GM18507 (cell line): Measurements from ENCODE around the gene ECE2.
"Not testable (repeated sequence)": the region's sequence is repeated elsewhere in the genome, so short reads cannot be mapped to it uniquely, and the experiment has no call there.

Experiments
- DNase-seq: peaks from one replicate; pipeline ENCODE4 v3.0.0; 2011; ENCODE audit warnings: low read depth; ENCODE audit not compliant: insufficient read length; ENCODE audit errors: extremely low spot score
- FAIRE-seq: peaks from 2 replicates; lab custom pipeline; 2011; peaks lifted over from hg19 to GRCh38; lab: Jason Lieb, UNC

The ECE2 gene

DNA sequence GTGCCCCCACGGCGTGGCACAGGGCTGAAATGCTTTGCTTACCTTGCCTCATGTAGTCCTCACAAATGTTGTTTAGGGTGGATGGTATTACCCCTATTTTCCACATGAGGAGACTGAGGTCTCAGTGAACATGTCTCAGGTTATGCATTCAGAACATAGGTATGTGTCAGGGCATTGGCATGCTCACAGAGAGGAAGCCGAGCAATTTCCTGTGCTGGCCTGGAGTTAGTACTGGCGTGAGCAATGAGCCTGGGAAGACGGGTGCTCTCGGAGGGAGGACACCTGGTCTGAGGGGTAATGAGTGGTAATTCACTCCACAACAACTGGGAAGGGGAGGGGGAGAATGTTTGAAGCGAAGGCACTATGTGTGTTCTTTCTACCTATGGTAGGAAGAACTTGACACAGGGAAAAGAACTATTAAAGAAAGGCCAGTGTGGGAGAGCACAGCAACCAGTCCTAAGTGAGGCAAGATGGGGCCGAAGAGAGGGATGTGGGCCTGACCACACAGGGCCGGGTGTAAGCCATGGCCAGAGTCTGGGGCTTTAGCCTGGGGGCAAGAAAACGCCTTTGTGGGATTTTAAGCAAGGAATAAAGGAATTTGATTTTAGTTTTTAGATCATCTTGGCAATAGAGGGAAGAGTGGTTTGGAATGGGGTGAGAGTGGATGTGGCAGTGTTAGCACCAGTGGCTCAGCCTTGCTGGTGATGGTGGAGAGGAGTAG, 56.7 kb downstream of the ECE2 start:
- no peak for FAIRE-seq
- DNase-seq, result no peak

DNA sequence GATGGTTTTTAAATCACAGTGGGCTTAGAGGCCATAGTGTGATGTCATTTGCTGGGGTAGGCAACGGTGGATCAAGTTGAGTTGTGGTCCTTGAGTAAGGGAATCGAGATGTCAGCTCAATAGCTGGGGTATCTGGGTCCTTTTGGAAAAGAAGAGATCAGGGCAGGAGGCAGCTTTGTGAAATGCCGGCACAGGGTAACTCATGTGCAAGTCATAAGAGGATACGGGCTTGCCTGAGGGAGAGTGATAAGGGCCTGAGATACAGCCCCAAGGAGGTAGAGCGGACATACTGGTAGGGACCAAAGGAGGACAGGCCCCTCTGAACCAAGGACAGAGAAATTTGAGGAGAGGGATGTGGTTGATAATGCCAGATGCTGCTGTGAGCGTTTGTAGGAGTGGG, 57.4 kb downstream of the ECE2 start:
- FAIRE-seq, result no peak
- DNase-seq, result no peak

DNA sequence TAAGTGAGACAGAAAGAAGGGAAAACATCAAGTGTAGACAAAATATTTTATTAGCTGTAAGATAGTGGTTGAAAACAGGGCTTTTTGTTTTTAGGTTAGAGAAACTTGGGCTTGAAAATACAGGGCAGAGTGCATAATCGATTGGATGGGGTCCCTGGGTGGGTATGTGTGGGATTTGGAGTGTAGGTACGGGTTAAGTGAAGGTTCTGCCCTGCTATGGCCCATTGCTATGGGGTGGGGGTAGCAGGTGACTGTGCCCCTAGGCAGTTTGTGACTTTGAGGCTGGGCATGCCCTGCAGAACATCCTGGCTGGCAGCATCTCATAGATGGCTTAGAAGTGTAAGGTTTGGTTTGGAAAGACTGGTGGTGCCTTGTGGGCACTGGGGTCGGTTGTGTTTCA, 57.9 kb downstream of the ECE2 start:
- DNase-seq (no peak), FAIRE-seq (no peak)

DNA sequence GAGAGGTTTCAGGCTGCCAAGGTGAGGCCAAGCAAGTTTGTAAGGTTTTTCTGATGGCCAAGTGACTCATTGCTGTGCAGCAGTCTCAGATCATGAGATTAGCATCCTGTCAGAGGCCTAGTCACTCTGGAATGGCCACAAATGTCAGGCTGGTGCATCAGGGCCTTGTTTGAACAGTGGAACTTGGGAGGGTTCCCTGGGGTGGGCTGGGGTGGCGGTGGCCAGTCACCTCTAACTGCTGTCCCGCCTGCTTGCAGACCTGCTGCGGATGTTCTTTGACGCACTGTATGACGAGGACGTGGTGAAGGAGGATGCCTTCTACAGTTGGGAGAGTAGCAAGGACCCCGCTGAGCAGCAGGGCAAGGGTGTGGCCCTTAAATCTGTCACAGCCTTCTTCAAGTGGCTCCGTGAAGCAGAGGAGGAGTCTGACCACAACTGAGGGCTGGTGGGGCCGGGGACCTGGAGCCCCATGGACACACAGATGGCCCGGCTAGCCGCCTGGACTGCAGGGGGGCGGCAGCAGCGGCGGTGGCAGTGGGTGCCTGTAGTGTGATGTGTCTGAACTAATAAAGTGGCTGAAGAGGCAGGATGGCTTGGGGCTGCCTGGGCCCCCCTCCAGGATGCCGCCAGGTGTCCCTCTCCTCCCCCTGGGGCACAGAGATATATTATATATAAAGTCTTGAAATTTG, 58.8 kb downstream of the ECE2 start:
- no peak for FAIRE-seq
- no peak for DNase-seq

DNA sequence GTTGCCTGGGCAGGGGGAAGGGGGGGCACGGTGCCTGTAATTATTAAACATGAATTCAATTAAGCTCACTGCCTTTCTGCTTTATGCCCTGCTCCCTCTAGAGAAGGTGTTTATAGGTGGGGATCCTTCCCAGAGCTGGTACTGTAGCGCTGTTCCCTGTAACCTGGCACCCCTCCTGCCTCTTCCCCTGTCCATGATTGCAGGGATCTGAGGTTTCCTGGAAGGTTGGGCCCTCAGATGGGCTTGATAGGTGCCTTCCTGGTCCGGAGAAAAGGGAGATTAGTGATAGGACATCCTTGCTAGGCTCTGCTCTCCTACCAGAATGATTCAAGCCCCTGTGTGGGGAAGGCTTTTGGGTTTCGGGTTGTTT, 59.5 kb downstream of the ECE2 start:
- FAIRE-seq (no peak), DNase-seq (no peak)

DNA sequence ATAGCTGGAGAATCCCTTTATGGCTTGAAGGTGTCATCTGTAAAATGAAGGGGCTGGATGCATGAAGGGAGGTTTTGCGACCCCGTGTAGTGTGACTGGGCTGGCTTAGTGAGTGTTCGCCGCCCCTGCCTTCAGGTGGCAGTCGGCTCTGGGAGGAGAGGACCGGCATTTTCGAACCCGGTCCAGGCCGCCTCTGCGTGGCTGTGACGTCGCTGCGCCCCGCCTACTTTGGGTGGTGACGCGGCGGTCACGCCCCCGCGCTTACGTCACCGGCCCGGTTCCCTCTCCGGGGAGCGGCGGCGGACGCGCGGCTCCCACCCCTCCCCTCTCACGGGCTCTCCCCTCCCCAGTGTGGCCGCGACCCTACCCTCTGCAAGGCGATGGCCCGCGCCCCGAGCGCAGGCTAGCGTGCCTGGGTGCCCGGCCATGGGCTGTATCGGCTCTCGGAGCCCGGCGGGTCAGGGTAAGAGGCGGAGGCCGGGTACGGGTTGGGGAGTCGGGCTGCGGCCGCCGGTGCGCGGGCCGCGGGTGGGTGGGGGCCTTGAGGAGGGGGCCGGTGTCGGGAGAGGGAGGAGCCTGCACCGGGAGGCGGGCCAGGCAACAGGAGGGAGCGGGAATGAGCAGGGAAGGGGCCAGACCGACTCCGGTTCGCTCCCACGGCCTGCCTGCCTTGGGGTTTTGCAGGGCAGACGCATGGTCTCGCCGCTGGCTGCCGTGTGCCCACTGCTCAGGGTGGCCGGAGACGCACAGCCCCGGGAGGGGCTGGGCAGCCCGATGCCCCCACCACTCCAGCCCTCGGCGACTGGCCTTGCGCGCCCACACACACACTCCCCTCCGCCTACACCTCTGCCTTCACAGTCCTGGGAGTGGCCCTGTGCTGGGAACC, 60.1 kb downstream of the ECE2 start:
- DNase-seq (peak; percentile 76), FAIRE-seq (peak; percentile 69)

DNA sequence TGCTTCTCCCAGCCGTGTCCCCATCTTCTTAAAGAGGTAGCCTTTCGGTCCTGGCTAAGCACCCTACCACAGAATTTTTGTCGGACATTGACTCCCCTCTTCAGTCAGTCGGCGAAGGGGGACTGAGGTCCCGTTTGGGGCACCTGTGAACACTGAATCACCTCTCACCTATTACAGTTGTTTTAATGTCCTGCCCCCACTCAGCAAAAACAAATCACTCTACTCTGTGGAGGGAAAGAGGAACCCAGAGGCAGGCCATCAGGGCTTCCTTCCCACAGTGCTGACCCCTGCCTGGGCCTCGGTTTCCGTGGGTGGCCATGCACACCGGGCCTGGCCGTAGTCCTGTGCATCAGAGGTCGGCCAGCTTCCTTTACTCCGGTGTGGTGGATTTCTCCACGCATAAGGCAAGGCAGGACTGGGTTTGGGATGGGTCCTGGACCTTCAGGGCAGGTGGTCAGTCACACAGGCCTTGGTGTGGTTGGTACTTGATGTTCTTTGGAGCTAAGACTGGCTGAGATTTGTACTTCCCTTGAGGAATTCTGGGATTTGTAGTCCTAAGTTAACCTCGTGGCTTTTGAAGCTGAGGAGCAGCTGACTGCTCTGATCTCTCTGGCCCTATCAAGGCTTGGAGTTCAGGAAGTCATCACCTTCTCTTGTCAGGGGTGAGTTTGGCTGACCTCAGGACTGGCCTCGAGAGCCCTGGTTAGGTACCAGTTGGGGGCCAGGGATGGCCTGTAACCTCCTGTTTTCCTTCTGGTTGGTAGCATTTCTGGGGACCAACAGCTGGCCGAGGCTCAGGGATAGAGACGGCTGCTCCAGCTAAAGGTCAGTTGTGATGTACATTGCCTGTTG, 61.0 kb downstream of the ECE2 start:
- DNase-seq (no peak), FAIRE-seq (no peak)

DNA sequence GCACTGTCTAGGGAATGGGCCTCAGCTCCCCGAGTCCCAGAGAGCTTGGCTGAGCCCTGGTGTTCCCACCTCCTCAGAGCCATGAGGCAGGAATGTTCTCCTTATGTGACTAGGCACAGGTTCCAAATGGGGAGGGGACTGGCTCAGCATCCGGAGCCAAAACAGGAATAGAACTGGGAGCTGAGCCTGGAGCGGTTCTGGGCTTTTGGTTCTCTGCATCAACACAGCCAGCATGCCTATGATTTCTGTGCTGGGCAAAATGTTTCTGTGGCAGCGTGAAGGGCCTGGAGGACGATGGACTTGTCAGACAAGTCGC, 61.5 kb downstream of the ECE2 start, which contains the start of gene FAM131A:
TSS of gene FAM131A (plus strand) at position 202 of the 316 bp plus-strand sequence. CDS start at position 233, 31 bp downstream.
- no peak for FAIRE-seq
- DNase-seq, result no peak

DNA sequence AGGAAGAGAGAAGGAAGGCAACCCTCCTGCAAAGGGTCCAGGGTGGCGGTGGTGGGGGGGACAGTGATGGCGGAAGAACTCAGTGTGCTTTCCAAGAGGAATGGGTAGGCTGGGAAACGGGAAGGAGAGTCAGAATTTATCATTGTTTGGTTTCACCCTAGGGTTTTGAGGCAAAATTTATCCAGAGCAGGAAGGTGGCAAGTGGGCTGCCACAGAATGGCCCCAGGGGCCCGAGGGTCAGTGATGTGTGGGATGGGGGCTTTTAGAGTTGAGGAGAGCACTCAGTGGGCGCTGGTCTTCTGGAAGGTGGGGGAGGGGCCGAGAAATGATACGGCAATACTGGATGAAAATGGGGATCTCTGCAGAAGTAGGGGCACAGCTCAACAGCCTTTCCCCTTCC, 62.2 kb downstream of the ECE2 start:
- no peak for DNase-seq
- no peak for FAIRE-seq

DNA sequence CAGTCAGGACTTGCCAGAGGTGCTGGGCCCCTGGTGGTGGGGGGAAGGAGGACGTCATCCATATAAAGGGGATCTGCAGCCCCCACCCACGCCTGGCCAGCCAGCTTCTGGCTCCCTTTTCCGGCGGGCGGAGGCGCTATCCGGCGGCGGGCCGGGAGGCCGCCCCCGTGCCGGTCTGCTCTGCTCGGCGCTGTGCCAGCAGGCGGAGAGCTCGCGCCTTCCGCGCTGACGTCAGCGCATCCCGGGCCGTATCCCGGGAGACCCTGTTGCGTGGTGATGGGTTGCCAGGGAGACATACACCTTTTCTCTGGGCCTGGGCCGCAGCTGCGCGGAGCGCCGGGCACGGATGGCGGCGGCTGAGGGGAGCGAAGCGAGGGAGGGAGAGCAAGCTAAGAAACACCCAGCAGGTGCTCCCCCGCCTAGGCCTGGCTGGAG, 62.7 kb downstream of the ECE2 start:
- FAIRE-seq (no peak), DNase-seq (no peak)

DNA sequence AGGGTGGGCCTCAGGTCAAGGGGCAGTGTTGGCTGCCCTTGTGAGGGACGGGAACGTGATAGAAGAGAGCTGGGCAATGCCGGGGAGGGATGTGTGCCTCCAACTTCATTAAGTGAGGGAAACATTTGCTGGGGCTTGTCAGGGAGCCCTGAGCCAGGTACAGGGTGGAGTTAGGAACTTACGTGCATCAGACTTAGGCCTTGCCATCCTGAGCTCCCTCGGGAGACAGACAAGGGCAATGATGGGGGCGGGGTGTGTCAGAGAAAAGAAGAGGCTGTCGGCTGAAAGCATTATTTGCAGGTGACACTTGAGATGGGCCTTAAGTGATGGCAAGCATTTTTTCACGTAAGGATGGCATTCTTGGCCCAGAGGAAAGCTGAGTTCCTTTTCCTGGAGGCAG, 63.2 kb downstream of the ECE2 start:
- DNase-seq (no peak), FAIRE-seq (no peak)

DNA sequence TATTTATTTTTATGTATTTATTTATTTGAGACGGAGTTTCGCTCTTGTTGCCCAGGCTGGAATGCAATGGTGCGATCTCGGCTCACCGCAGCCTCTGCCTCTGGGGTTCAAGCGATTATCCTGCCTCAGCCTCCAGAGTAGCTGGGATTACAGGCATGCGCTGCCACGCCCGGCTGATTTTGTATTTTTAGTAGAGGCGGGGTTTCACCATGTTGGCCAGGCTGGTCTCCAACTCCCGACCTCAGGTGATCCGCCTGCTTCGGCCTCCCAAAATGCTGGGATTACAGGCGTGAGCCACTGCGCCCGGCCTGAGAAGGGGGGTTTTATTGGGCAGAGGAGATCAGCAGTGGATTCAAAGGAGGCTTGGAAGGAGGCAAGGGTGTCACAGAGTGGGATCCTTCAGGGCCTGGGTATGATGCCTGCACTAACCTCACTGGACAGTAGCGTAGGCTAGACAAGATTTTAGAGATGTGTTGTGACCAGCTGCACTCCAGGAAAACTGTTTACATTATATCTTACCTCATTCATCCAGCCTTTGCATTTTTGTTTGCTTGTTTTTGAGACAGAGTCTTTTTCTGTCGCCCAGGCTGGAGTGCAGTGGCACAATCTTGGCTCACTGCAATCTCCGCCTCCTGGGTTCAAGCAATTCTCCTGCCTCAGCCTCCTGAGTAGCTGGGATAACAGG, 63.8 kb downstream of the ECE2 start:
- FAIRE-seq, DNase-seq: not testable (repeated sequence)

DNA sequence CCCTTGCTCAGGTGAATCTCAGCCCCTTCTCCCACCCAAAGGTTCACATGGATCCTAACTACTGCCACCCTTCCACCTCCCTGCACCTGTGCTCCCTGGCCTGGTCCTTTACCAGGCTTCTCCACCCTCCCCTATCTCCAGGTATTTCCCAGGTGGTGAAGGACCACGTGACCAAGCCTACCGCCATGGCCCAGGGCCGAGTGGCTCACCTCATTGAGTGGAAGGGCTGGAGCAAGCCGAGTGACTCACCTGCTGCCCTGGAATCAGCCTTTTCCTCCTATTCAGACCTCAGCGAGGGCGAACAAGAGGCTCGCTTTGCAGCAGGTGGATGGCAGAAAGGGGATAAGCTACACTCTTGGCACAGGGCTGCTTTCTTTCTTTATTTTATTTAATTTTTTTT, 66.1 kb downstream of the ECE2 start:
- DNase-seq (no peak), FAIRE-seq (no peak)
